Keratinocyte (primary cell): ENCODE data around the gene DYNC1I1. TPM values are rescaled to one million over a fixed set of nuclear protein-coding genes. Genes with fewer than 3 reads are reported as not detected.

Source experiments
- DNase-seq: peaks from one replicate; pipeline ENCODE4 v3.0.0-alpha.2; 2011; ENCODE audit warnings: low read depth, missing footprints, low spot score
- FAIRE-seq: peaks from 2 replicates; lab custom pipeline; 2011; peaks lifted over from hg19 to GRCh38; lab: Jason Lieb, UNC
- H2AFZ ChIP-seq: 2 replicates; pipeline ENCODE4 v1.6.0; 2012; ENCODE audit warnings: low read length, control low read depth, inconsistent platforms; ENCODE audit not compliant: control insufficient read depth
- H3K27ac ChIP-seq: 2 replicates; pipeline ENCODE4 v1.5.1; 2011; ENCODE audit warnings: low read length; ENCODE audit not compliant: control insufficient read depth, insufficient read depth
- H3K27me3 ChIP-seq: 3 replicates; pipeline ENCODE4 v1.6.0; 2011; ENCODE audit warnings: low read length; ENCODE audit not compliant: control insufficient read depth, insufficient read depth; ENCODE audit errors: extremely low read depth
- H3K36me3 ChIP-seq, 2 experiments: 2 replicates in 1 of 2; 3 replicates in 1 of 2; pipeline ENCODE4 v1.5.1; 2011; ENCODE audit warnings: low read length in 2 of 2, mild to moderate bottlenecking in 1 of 2; ENCODE audit not compliant: control insufficient read depth in 2 of 2, insufficient read depth in 2 of 2; ENCODE audit errors: extremely low read depth in 1 of 2
- H3K4me1 ChIP-seq: 3 replicates; pipeline ENCODE4 v1.5.1; 2011; ENCODE audit warnings: low read length; ENCODE audit not compliant: control insufficient read depth, insufficient read depth; ENCODE audit errors: extremely low read depth
- H3K4me2 ChIP-seq: 3 replicates; pipeline ENCODE4 v1.6.0; 2011; ENCODE audit warnings: low read depth, low read length; ENCODE audit not compliant: control insufficient read depth, insufficient read depth; ENCODE audit errors: extremely low read depth
- H3K4me3 ChIP-seq, 3 experiments: fragments of 200-600 bp in 1 of 3; sonication (generic) in 1 of 3; 2 replicates in 2 of 3; 3 replicates in 1 of 3; pipeline ENCODE4 v1.5.1; 2011 to 2016; ENCODE audit warnings: low read length in 3 of 3, mild to moderate bottlenecking in 3 of 3, control low read depth in 2 of 3, inconsistent platforms in 1 of 3, low read depth in 1 of 3, mixed read lengths in 1 of 3, mixed run types in 1 of 3, moderate library complexity in 1 of 3; ENCODE audit not compliant: control insufficient read depth in 2 of 3, insufficient read depth in 2 of 3; ENCODE audit errors: extremely low read depth in 1 of 3
- H3K79me2 ChIP-seq: 2 replicates; pipeline ENCODE4 v1.6.0; 2012; ENCODE audit warnings: low read length; ENCODE audit not compliant: control insufficient read depth, insufficient read depth
- H3K9ac ChIP-seq: 3 replicates; pipeline ENCODE4 v1.6.0; 2011; ENCODE audit warnings: low read length; ENCODE audit not compliant: control insufficient read depth, insufficient read depth; ENCODE audit errors: extremely low read depth
- H3K9me1 ChIP-seq: 3 replicates; pipeline ENCODE4 v1.6.0; 2011; ENCODE audit warnings: low read length; ENCODE audit not compliant: control insufficient read depth, insufficient read depth; ENCODE audit errors: extremely low read depth
- H3K9me3 ChIP-seq: 2 replicates; pipeline ENCODE4 v1.5.1; 2012; ENCODE audit warnings: low read depth, low read length; ENCODE audit not compliant: control insufficient read depth
- H4K20me1 ChIP-seq: 3 replicates; pipeline ENCODE4 v1.6.0; 2011; ENCODE audit warnings: low read length; ENCODE audit not compliant: control insufficient read depth, insufficient read depth; ENCODE audit errors: extremely low read depth
- EZH2 ChIP-seq: IDR thresholded peaks from one replicate; pipeline ENCODE4 v1.6.1; 2012; ENCODE audit warnings: inconsistent platforms, mild to moderate bottlenecking, low read length, moderate library complexity
- dilution Hi-C: fragments of 300-500 bp; cut with MboI; formaldehyde crosslinking; loops from one replicate; pipeline ENCODE4 v1.7.0; 2020; ENCODE audit warnings: low sequenced_read_pairs; ENCODE audit not compliant: extremely low pct_ligation_motif_present
- polyA plus RNA-seq, 5 experiments: library from polyadenylated mRNA; depleted of rRNA in 3 of 5; stranded (reverse) in 3 of 5; stranded (forward) in 1 of 5; unstranded in 1 of 5; fragments of >200 nt; gene quantifications; 1 replicate in 1 of 5; 2 replicates in 3 of 5; 3 replicates in 1 of 5; pipeline versions ENCODE4 v1.2.1 to v1.2.3, GENCODE V29; 2011 to 2012; ENCODE audit warnings: missing spikeins in 2 of 5, low read depth in 1 of 5, low replicate concordance in 1 of 5
- TF ChIP-seq, protein P1 (sequence below), 3 experiments: IDR thresholded peaks in 1 of 3; conservative IDR thresholded peaks in 1 of 3; optimal IDR thresholded peaks in 1 of 3; 2 replicates in 2 of 3; 3 replicates in 1 of 3; pipeline versions ENCODE3 to v1.5.1; 2011; ENCODE audit warnings: low read length in 3 of 3, mild to moderate bottlenecking in 3 of 3, moderate library complexity in 2 of 3, control low read depth in 1 of 3, inconsistent platforms in 1 of 3; ENCODE audit not compliant: insufficient read depth in 2 of 3; ENCODE audit errors: extremely low read depth in 1 of 3

DYNC1I1 gene
- polyA plus RNA-seq, 1 donor (not counting 4 experiments of a cell fraction or from before 2014, with no cell fraction given) = 0.10 TPM

DNA sequence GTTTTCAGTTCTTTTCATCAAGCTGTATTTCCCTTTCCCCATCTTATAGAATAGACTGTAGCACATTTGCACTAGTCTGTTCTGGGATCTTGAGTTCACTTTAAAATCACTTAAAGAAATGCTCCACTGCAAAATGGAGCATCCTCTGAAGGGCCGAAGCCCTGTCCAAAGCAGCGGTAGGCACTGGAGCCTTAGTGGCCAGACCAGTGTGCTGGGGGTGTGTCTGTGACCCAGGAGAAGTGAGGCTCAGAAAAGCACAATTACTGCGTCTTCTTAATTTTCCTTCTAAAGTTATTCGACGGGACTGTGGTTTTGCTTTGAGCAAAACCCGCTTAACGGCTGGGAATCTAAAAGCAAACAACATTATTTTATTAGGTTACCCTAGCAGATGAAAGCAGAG lies 343.8 kb downstream of the DYNC1I1 start:
- dilution Hi-C loops = no loop called here
- no peaks in the 10 kb centered on the region for H3K9me1 ChIP-seq
- FAIRE-seq = no peak

DNA sequence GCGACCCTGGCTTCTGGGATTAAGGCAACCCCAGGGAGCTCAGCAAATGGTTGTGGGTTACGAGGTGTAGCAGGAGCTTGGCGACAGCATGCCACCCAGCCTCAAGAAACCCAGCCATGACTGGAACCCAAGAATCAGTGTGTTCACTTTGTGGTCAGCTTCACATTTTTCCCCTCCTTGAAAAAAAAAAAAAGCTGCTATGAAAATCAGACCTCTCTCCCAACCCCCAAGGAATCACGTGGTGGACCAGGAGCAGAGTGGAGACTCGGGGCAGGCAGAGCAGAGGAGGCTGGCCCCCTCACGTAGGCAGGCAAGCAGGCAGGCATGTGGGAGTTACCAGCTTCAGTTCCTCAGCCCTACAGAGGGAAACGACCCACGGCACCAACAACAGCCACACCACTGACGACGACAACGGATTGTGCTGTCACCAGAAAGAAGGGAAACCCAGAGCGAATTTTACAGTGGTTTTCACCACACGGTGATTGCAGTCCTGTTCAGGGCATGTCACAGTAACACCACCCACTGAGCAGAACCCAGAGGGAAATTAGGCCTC lies 346.2 kb downstream of the DYNC1I1 start:
- TF ChIP-seq, protein P1, sequence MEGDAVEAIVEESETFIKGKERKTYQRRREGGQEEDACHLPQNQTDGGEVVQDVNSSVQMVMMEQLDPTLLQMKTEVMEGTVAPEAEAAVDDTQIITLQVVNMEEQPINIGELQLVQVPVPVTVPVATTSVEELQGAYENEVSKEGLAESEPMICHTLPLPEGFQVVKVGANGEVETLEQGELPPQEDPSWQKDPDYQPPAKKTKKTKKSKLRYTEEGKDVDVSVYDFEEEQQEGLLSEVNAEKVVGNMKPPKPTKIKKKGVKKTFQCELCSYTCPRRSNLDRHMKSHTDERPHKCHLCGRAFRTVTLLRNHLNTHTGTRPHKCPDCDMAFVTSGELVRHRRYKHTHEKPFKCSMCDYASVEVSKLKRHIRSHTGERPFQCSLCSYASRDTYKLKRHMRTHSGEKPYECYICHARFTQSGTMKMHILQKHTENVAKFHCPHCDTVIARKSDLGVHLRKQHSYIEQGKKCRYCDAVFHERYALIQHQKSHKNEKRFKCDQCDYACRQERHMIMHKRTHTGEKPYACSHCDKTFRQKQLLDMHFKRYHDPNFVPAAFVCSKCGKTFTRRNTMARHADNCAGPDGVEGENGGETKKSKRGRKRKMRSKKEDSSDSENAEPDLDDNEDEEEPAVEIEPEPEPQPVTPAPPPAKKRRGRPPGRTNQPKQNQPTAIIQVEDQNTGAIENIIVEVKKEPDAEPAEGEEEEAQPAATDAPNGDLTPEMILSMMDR (optimal IDR thresholded peaks at IDR 0.05 in 1 of 3, IDR thresholded peaks at IDR 0.05 in 1 of 3, conservative IDR thresholded peaks at IDR 0.05 in 1 of 3; ENCODE audit: extremely low read depth in 1 of 3, insufficient read depth in 2 of 3, low read length in 3 of 3) = no peak
- TF ChIP-seq EZH2 = no peak
- Histone ChIP-seq H3K27ac (no peak overlapping the region), H2AFZ (no peak overlapping the region), H3K36me3 (peaks cover 1 to 4% of the 10 kb centered on the region in 2 experiments), H3K4me1 (no peaks in the 10 kb centered on the region), H3K9me1 (no peaks in the 10 kb centered on the region), H3K27me3 (no peaks in the 10 kb centered on the region), H3K4me2 (no peak overlapping the region), H3K9me3 (no peaks in the 10 kb centered on the region), H3K4me3 (no peak overlapping the region), H3K79me2 (no peaks in the 10 kb centered on the region), H4K20me1 (no peaks in the 10 kb centered on the region), H3K9ac (no peak overlapping the region)
- dilution Hi-C loops = no loop called here
- no peak for DNase-seq
- no peak for FAIRE-seq

More for the DNA sequence above, 343.8 kb downstream of the DYNC1I1 start:
- no peaks in the 10 kb centered on the region for H3K27me3 ChIP-seq
- H4K20me1 ChIP-seq = no peaks in the 10 kb centered on the region
- no peaks in the 10 kb centered on the region for H3K79me2 ChIP-seq
- DNase-seq = no peak
- H3K4me1 ChIP-seq = no peaks in the 10 kb centered on the region
- H2AFZ ChIP-seq = no peak overlapping the region
- no peak overlapping the region for H3K4me2 ChIP-seq
- no peak overlapping the region for H3K27ac ChIP-seq
- no peaks in the 10 kb centered on the region for H3K9me3 ChIP-seq
- peaks cover 0 to 4% of the 10 kb centered on the region in 2 experiments for H3K36me3 ChIP-seq
- no peak for TF ChIP-seq EZH2
- TF ChIP-seq, protein P1 (optimal IDR thresholded peaks at IDR 0.05 in 1 of 3, IDR thresholded peaks at IDR 0.05 in 1 of 3, conservative IDR thresholded peaks at IDR 0.05 in 1 of 3; ENCODE audit: extremely low read depth in 1 of 3, insufficient read depth in 2 of 3, low read length in 3 of 3) = no peak
- no peak overlapping the region for H3K4me3 ChIP-seq
- H3K9ac ChIP-seq = no peak overlapping the region
